ENCODE results near the gene EPB41. TPM values are rescaled to one million over a fixed set of nuclear protein-coding genes. Genes with fewer than 3 reads are reported as not detected.

Gene EPB41
- total and polyA plus RNA-seq, 9 of the 15 experiments (the other 6 are each of a cell fraction or from before 2014, with no cell fraction given), result 3.7 to 213 (median 141) TPM

GRCh38 chr1:28883242-28883616 lies 31.1 kb upstream of the EPB41 start (continued):
- no peak for TF ChIP-seq BCLAF1 (IDR thresholded peaks at IDR 0.05; ENCODE audit: borderline replicate concordance in 1 of 2, control insufficient read depth in 1 of 2, low read depth in 2 of 2, low read length in 1 of 2)
- no peak for TF ChIP-seq ESRRA (IDR thresholded peaks at IDR 0.05; ENCODE audit: borderline replicate concordance, low read depth)
- TF ChIP-seq ZNF668 (CRISPR knock-in tag; IDR thresholded peaks at IDR 0.05), result peak; percentile 61; the same call in 1 of the 2 replicates
- TF ChIP-seq NEUROD1 (IDR thresholded peaks at IDR 0.05; ENCODE audit: borderline replicate concordance, low read depth, low read length, partially characterized antibody), result no peak
- no peak for TF ChIP-seq RBM15 (IDR thresholded peaks at IDR 0.05; ENCODE audit: insufficient read depth, low read length)
- no peak for TF ChIP-seq SNRNP70 (optimal IDR thresholded peaks at IDR 0.05; ENCODE audit: low read depth, low read length)
- peak in 1 of 2 experiments; percentile 60; a peak in 1 of 4 replicates for TF ChIP-seq CSDE1 (IDR thresholded peaks at IDR 0.05)
- no peak for TF ChIP-seq DDX20 (tag; IDR thresholded peaks at IDR 0.05; ENCODE audit: low read depth)
- no peak for TF ChIP-seq CUX1 (CRISPR knock-in tag; IDR thresholded peaks at IDR 0.05)
- TF ChIP-seq CTCFL (IDR thresholded peaks at IDR 0.05; ENCODE audit: borderline replicate concordance, insufficient read depth, low read depth, low read length, poor library complexity, severe bottlenecking), result no peak
- no peak for TF ChIP-seq THAP12 (CRISPR knock-in tag; IDR thresholded peaks at IDR 0.05)
- TF ChIP-seq SMARCA4 (IDR thresholded peaks at IDR 0.05), result no peak
- no peak for TF ChIP-seq ILK (tag; IDR thresholded peaks at IDR 0.05; ENCODE audit: borderline replicate concordance, low read depth)
- TF ChIP-seq SRF (CRISPR knock-in tag; IDR thresholded peaks at IDR 0.05), result no peak
